H9 (cell line): ENCODE results near the gene RC3H2. TPM values are rescaled to one million over a fixed set of nuclear protein-coding genes. Genes with fewer than 3 reads are reported as not detected.

Experiments used
- DNase-seq: peaks from one replicate; pipeline ENCODE4 v3.0.0-alpha.2; 2017
- H2AFZ ChIP-seq: one replicate; pipeline ENCODE4 v1.6.1; 2013; ENCODE audit warnings: mild to moderate bottlenecking, low read length, control low read depth, moderate library complexity
- H2AK5ac ChIP-seq: 2 replicates; pipeline ENCODE4 v1.6.1; 2013; ENCODE audit warnings: low read length, control low read depth, mixed read lengths; ENCODE audit not compliant: insufficient read length
- H2BK120ac ChIP-seq: one replicate; pipeline ENCODE4 v1.6.1; 2013; ENCODE audit warnings: low read depth, mild to moderate bottlenecking, low read length, control low read depth, inconsistent platforms; ENCODE audit not compliant: poor library complexity, severe bottlenecking
- H2BK12ac ChIP-seq: 2 replicates; pipeline ENCODE4 v1.6.1; 2013; ENCODE audit warnings: low read length, control low read depth, mixed read lengths, low read depth; ENCODE audit not compliant: insufficient read length
- H2BK15ac ChIP-seq: 2 replicates; pipeline ENCODE4 v1.6.1; 2013; ENCODE audit warnings: low read depth, low read length, control low read depth
- H2BK20ac ChIP-seq: one replicate; pipeline ENCODE4 v1.6.1; 2013; ENCODE audit warnings: low read depth, mild to moderate bottlenecking, low read length, control low read depth, inconsistent platforms; ENCODE audit not compliant: poor library complexity, severe bottlenecking
- H2BK5ac ChIP-seq: 2 replicates; pipeline ENCODE4 v1.6.1; 2013; ENCODE audit warnings: low read length, control low read depth, mixed read lengths; ENCODE audit not compliant: insufficient read length
- H3K14ac ChIP-seq: 2 replicates; pipeline ENCODE4 v1.6.1; 2013; ENCODE audit warnings: low read length, control low read depth; ENCODE audit not compliant: insufficient read depth
- H3K18ac ChIP-seq: 2 replicates; pipeline ENCODE4 v1.6.1; 2013; ENCODE audit warnings: low read depth, mild to moderate bottlenecking, mixed read lengths, low read length, control low read depth; ENCODE audit not compliant: insufficient read length
- H3K23ac ChIP-seq: 2 replicates; pipeline ENCODE4 v1.6.1; 2013; ENCODE audit warnings: low read length, control low read depth, mixed read lengths, low read depth; ENCODE audit not compliant: insufficient read length
- H3K23me2 ChIP-seq: 2 replicates; pipeline ENCODE4 v1.6.1; 2013; ENCODE audit warnings: low read depth, mild to moderate bottlenecking, mixed read lengths, low read length, control low read depth; ENCODE audit not compliant: insufficient read length, poor library complexity, severe bottlenecking
- H3K27ac ChIP-seq: 2 replicates; pipeline ENCODE4 v1.5.1; 2013; ENCODE audit warnings: low read length, control low read depth, mixed read lengths, low read depth; ENCODE audit not compliant: insufficient read length
- H3K27me3 ChIP-seq: 2 replicates; pipeline ENCODE4 v1.6.1; 2013; ENCODE audit warnings: low read length, control low read depth, inconsistent platforms; ENCODE audit not compliant: insufficient read depth
- H3K4ac ChIP-seq: 2 replicates; pipeline ENCODE4 v1.6.1; 2013; ENCODE audit warnings: low read depth, mild to moderate bottlenecking, control low read depth, inconsistent platforms, low read length, moderate library complexity
- H3K4me1 ChIP-seq: 2 replicates; pipeline ENCODE4 v1.6.1; 2013; ENCODE audit warnings: low read length, control low read depth, inconsistent platforms; ENCODE audit not compliant: insufficient read depth
- H3K4me2 ChIP-seq: 2 replicates; pipeline ENCODE4 v1.6.1; 2013; ENCODE audit warnings: low read length, control low read depth, mixed read lengths; ENCODE audit not compliant: insufficient read length, insufficient read depth
- H3K56ac ChIP-seq: 2 replicates; pipeline ENCODE4 v1.6.1; 2013; ENCODE audit warnings: low read depth, mild to moderate bottlenecking, mixed read lengths, low read length, control low read depth; ENCODE audit not compliant: insufficient read length
- H3K79me1 ChIP-seq: 2 replicates; pipeline ENCODE4 v1.6.1; 2013; ENCODE audit warnings: low read depth, mild to moderate bottlenecking, moderate library complexity, low read length, control low read depth, inconsistent platforms; ENCODE audit not compliant: insufficient read depth, poor library complexity, severe bottlenecking
- H3K79me2 ChIP-seq: 2 replicates; pipeline ENCODE4 v1.6.1; 2013; ENCODE audit warnings: low read length, control low read depth, inconsistent platforms; ENCODE audit not compliant: insufficient read depth
- H3K9ac ChIP-seq: 2 replicates; pipeline ENCODE4 v1.6.1; 2013; ENCODE audit warnings: low read length, control low read depth, mixed read lengths; ENCODE audit not compliant: insufficient read length; ENCODE audit errors: extremely low read depth
- H3K9me3 ChIP-seq: one replicate; pipeline ENCODE4 v1.6.1; 2013; ENCODE audit warnings: low read depth, low read length, inconsistent platforms; ENCODE audit not compliant: control insufficient read depth
- H3T11ph ChIP-seq: one replicate; pipeline ENCODE4 v1.6.1; 2013; ENCODE audit warnings: mild to moderate bottlenecking, low read length, control low read depth, inconsistent platforms
- H4K20me1 ChIP-seq: one replicate; pipeline ENCODE4 v1.6.1; 2013; ENCODE audit not compliant: control insufficient read depth, insufficient read length, insufficient read depth
- H4K5ac ChIP-seq: 2 replicates; pipeline ENCODE4 v1.6.1; 2013; ENCODE audit warnings: low read depth, mild to moderate bottlenecking, mixed read lengths, low read length, control low read depth; ENCODE audit not compliant: insufficient read length
- H4K8ac ChIP-seq: replicated peaks from 2 replicates; pipeline ENCODE4 v1.6.1; 2013; ENCODE audit warnings: low read length, control low read depth, mixed read lengths, low read depth; ENCODE audit not compliant: insufficient read length
- H4K91ac ChIP-seq: 2 replicates; pipeline ENCODE4 v1.6.1; 2013; ENCODE audit warnings: low read depth, mild to moderate bottlenecking, moderate library complexity, mixed read lengths, low read length, control low read depth; ENCODE audit not compliant: insufficient read length
- H3K27ac Mint-ChIP-seq, 3 experiments: 2 replicates in 2 of 3; 3 replicates in 1 of 3; pipeline ENCODE4 v1.8.0; 2020 to 2021; ENCODE audit warnings: mixed read lengths in 3 of 3, mild to moderate bottlenecking in 1 of 3, moderate library complexity in 1 of 3
- H3K27me3 Mint-ChIP-seq: 2 replicates; pipeline ENCODE4 v1.8.0; 2021; ENCODE audit warnings: low read depth, mild to moderate bottlenecking, moderate library complexity, mixed read lengths
- H3K36me3 Mint-ChIP-seq, 3 experiments: 2 replicates in 2 of 3; 3 replicates in 1 of 3; pipeline ENCODE4 v1.8.0; 2020 to 2021; ENCODE audit warnings: low read depth in 3 of 3, mixed read lengths in 3 of 3; ENCODE audit not compliant: insufficient read depth in 1 of 3
- H3K4me1 Mint-ChIP-seq, 2 experiments: 2 replicates each; pipeline ENCODE4 v1.8.0; 2020; ENCODE audit warnings: mixed read lengths in 2 of 2
- H3K4me3 Mint-ChIP-seq, 2 experiments: 2 replicates in 1 of 2; 3 replicates in 1 of 2; pipeline ENCODE4 v1.8.0; 2020 to 2021; ENCODE audit warnings: mild to moderate bottlenecking in 2 of 2, mixed read lengths in 2 of 2, moderate library complexity in 1 of 2
- H3K9me3 Mint-ChIP-seq, 2 experiments: 2 replicates in 1 of 2; 3 replicates in 1 of 2; pipeline ENCODE4 v1.8.0; 2020; ENCODE audit warnings: mild to moderate bottlenecking in 2 of 2, mixed read lengths in 2 of 2, moderate library complexity in 1 of 2
- WGBS: extraction: QIAGEN DNeasy Blood & Tissue Kit; methylation state at CpG from one replicate; pipeline ENCODE4 v1.1.7; 2013; ENCODE audit warnings: missing lambda C conversion rate, low lambda C conversion rate, mixed read lengths; ENCODE audit not compliant: insufficient read length; ENCODE audit errors: extremely low coverage; 5-methylcytosine and 5-hydroxymethylcytosine counted together
- total RNA-seq: library from RNA; stranded (reverse); gene quantifications from 2 replicates; pipeline ENCODE4 v1.2.1, GENCODE V29; 2021
- TF ChIP-seq, protein P1 (sequence below): fragments of 200-600 bp; sonication (generic); conservative IDR thresholded peaks from 3 replicates; pipeline ENCODE4 v1.8.0; 2021; ENCODE audit warnings: antibody characterized with exemption, mild to moderate bottlenecking

RC3H2 gene
- total RNA-seq, 1 experiment from 2014 or later, result 49.0 TPM

DNA sequence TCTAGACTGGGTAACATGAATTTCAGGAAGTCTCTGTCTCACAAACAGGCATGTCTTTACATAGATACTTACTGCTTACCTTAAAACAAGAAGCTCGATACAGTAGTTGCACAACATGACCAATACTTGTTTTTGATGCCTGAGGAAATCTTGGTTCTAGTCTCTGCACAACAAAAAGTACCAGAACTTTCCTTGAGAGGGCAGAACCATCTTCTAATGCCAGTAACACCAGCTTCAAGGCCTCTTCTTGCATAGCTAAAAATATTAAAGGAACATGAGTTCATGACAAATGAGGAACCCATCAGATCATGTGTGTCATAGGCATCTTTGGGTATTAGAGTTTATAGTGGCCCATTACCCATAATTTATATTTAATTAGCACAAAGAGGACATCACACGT, 22.0 kb downstream of the RC3H2 start:
- Histone ChIP-seq H4K8ac (no peak overlapping the region), H2AK5ac (no peak overlapping the region), H4K91ac (no peak overlapping the region), H3K23ac (no peak overlapping the region), H3K9ac (no peak overlapping the region), H2BK20ac (no peak overlapping the region), H4K5ac (no peak overlapping the region), H3K4me2 (no peak overlapping the region), H3K79me1 (no peaks in the 10 kb centered on the region), H2AFZ (no peak overlapping the region), H3K14ac (no peak overlapping the region), H3K18ac (no peak overlapping the region), H2BK5ac (no peak overlapping the region), H3T11ph (no peak overlapping the region), H3K23me2 (no peaks in the 10 kb centered on the region), H3K56ac (no peak overlapping the region), H3K27me3 (no peaks in the 10 kb centered on the region), H2BK15ac (no peak overlapping the region), H3K4me1 (no peaks in the 10 kb centered on the region), H2BK12ac (no peak overlapping the region), H3K4ac (no peak overlapping the region), H3K79me2 (no peaks in the 10 kb centered on the region), H4K20me1 (no peaks in the 10 kb centered on the region), H3K27ac (no peak overlapping the region), H3K9me3 (no peaks in the 10 kb centered on the region), H2BK120ac (no peak overlapping the region)
- TF ChIP-seq, protein P1, sequence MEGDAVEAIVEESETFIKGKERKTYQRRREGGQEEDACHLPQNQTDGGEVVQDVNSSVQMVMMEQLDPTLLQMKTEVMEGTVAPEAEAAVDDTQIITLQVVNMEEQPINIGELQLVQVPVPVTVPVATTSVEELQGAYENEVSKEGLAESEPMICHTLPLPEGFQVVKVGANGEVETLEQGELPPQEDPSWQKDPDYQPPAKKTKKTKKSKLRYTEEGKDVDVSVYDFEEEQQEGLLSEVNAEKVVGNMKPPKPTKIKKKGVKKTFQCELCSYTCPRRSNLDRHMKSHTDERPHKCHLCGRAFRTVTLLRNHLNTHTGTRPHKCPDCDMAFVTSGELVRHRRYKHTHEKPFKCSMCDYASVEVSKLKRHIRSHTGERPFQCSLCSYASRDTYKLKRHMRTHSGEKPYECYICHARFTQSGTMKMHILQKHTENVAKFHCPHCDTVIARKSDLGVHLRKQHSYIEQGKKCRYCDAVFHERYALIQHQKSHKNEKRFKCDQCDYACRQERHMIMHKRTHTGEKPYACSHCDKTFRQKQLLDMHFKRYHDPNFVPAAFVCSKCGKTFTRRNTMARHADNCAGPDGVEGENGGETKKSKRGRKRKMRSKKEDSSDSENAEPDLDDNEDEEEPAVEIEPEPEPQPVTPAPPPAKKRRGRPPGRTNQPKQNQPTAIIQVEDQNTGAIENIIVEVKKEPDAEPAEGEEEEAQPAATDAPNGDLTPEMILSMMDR, result no peak
- Mint-ChIP-seq H3K9me3 (no peaks in the 10 kb centered on the region), H3K36me3 (peaks cover 22 to 67% (median 49%) of the 10 kb centered on the region in 3 experiments; a peak in 6 of 7 replicates), H3K4me1 (no peaks in the 10 kb centered on the region), H3K27ac (no peak overlapping the region), H3K27me3 (no peaks in the 10 kb centered on the region; the same call in 1 of the 2 replicates), H3K4me3 (no peak overlapping the region)
- WGBS, result 100% methylated on average over 1 of the region's 2 CpGs
- DNase-seq, result no peak
